ENCODE data around the gene CLTC.

GRCh38 chr17:59730268-59730834 is 110.7 kb downstream of the CLTC start:
- TF ChIP-seq ZNF384 (IDR thresholded peaks at IDR 0.05) (no peak), LEF1 (IDR thresholded peaks at IDR 0.05; ENCODE audit: borderline replicate concordance) (no peak), SUZ12 (IDR thresholded peaks at IDR 0.05) (no peak), HDGF (IDR thresholded peaks at IDR 0.05; ENCODE audit: borderline replicate concordance) (no peak), NFRKB (IDR thresholded peaks at IDR 0.05) (no peak), FOXK2 (IDR thresholded peaks at IDR 0.05) (no peak), FOXM1 (IDR thresholded peaks at IDR 0.05; ENCODE audit: borderline replicate concordance) (no peak), SP1 (IDR thresholded peaks at IDR 0.05) (no peak), BHLHE40 (IDR thresholded peaks at IDR 0.05; ENCODE audit: borderline replicate concordance) (no peak), TARDBP (IDR thresholded peaks at IDR 0.05) (no peak)
